HepG2 (cell line): ENCODE data around the gene VPS18. TPM values are rescaled to one million over a fixed set of nuclear protein-coding genes. Genes with fewer than 3 reads are reported as not detected.
A peak's percentile ranks its signal among the peaks of the same experiment; 100 is the strongest.

ENCODE experiments used
- HIVEP1 ChIP-seq: sonication (generic); formaldehyde crosslinking; IDR thresholded peaks from 2 replicates; pipeline ENCODE4 v1.4.0; 2020; ENCODE audit warnings: mild to moderate bottlenecking, missing genetic modification reagents
- HMG20A ChIP-seq: IDR thresholded peaks from 2 replicates; pipeline ENCODE4 v1.6.1; 2016; ENCODE audit warnings: borderline replicate concordance
- KDM5B ChIP-seq: sonication (generic); formaldehyde crosslinking; IDR thresholded peaks from 2 replicates; pipeline ENCODE4 v1.4.0; 2020; ENCODE audit warnings: missing genetic modification reagents, mild to moderate bottlenecking, borderline replicate concordance
- MTA3 ChIP-seq: sonication (generic); formaldehyde crosslinking; IDR thresholded peaks from 2 replicates; pipeline ENCODE4 v1.4.0; 2020; ENCODE audit warnings: missing genetic modification reagents
- NR0B2 ChIP-seq: sonication (generic); formaldehyde crosslinking; IDR thresholded peaks from 2 replicates; pipeline ENCODE4 v1.4.0; 2020; ENCODE audit warnings: mild to moderate bottlenecking, missing genetic modification reagents
- PHF21A ChIP-seq: sonication (generic); formaldehyde crosslinking; IDR thresholded peaks from 2 replicates; pipeline ENCODE4 v1.5.0; 2020; ENCODE audit warnings: mild to moderate bottlenecking, missing genetic modification reagents
- PTBP1 ChIP-seq: fragments of 200-400 bp; formaldehyde crosslinking; IDR thresholded peaks from 2 replicates; pipeline ENCODE4 v1.6.1; 2018; ENCODE audit warnings: low read length, low read depth; ENCODE audit not compliant: poor library complexity, severe bottlenecking
- RAD21 ChIP-seq: fragments of 450-650 bp; formaldehyde crosslinking; IDR thresholded peaks from 2 replicates; pipeline ENCODE4 v1.5.0; 2020; ENCODE audit warnings: mild to moderate bottlenecking
- RERE ChIP-seq: IDR thresholded peaks from 2 replicates; pipeline ENCODE4 v1.6.1; 2016; ENCODE audit warnings: low read depth, missing genetic modification reagents, missing compliant biosample characterization
- REST ChIP-seq, 2 experiments: IDR thresholded peaks; 2 replicates each; pipeline ENCODE4 v1.6.1; 2011 to 2012; ENCODE audit warnings: low read length in 2 of 2, borderline replicate concordance in 1 of 2, low read depth in 1 of 2, mild to moderate bottlenecking in 1 of 2, moderate library complexity in 1 of 2
- TAF1 ChIP-seq: sonication (generic); formaldehyde crosslinking; IDR thresholded peaks from 2 replicates; pipeline ENCODE4 v1.4.0; 2020; ENCODE audit warnings: missing genetic modification reagents
- ZBTB21 ChIP-seq: sonication (generic); formaldehyde crosslinking; IDR thresholded peaks from 2 replicates; pipeline ENCODE4 v1.4.0; 2020; ENCODE audit warnings: missing genetic modification reagents
- ZFP37 ChIP-seq: sonication (generic); formaldehyde crosslinking; IDR thresholded peaks from 2 replicates; pipeline ENCODE4 v1.4.0; 2020; ENCODE audit warnings: missing genetic modification reagents, borderline replicate concordance
- ZNF275 ChIP-seq: sonication (generic); formaldehyde crosslinking; IDR thresholded peaks from 2 replicates; pipeline ENCODE4 v1.8.0; 2022; ENCODE audit warnings: missing genetic modification reagents, mild to moderate bottlenecking, inconsistent platforms, borderline replicate concordance
- ZNF326 ChIP-seq: sonication (generic); formaldehyde crosslinking; IDR thresholded peaks from 2 replicates; pipeline ENCODE4 v1.4.0; 2020; ENCODE audit warnings: missing genetic modification reagents, borderline replicate concordance
- ZNF557 ChIP-seq: sonication (generic); formaldehyde crosslinking; IDR thresholded peaks from 2 replicates; pipeline ENCODE4 v1.4.0; 2020; ENCODE audit warnings: missing genetic modification reagents
- ZNF644 ChIP-seq: IDR thresholded peaks from 2 replicates; pipeline ENCODE4 v1.6.1; 2016; ENCODE audit warnings: low read depth
- polyA plus RNA-seq, 8 experiments: library from polyadenylated mRNA; depleted of rRNA in 3 of 8; stranded (reverse) in 7 of 8; unstranded in 1 of 8; fragments of >200 nt; fragmentation: Illumina TruSeq in 4 of 8; extraction: Trizol in 4 of 8; gene quantifications; 2 replicates each; pipeline versions ENCODE4 v1.2.1 to v1.2.3, GENCODE V29; 2011 to 2016; ENCODE audit warnings: low read depth in 4 of 8, missing spikeins in 1 of 8, mixed read lengths in 1 of 8; ENCODE audit not compliant: insufficient read depth in 1 of 8
- total RNA-seq, 5 experiments: library from RNA; depleted of rRNA; stranded (reverse); fragments of >200 nt; fragmentation: Illumina TruSeq; extraction: Trizol; gene quantifications; 2 replicates each; pipeline ENCODE4 v1.2.3, GENCODE V29; 2016; ENCODE audit warnings: low read depth in 1 of 5

VPS18 gene
- total and polyA plus RNA-seq, 2 of the 13 experiments (the other 11 are each of a cell fraction or from before 2014, with no cell fraction given), result 5.8 to 17.0 TPM

GRCh38 chr15:40857601-40858341 lies 36.5 kb upstream of the VPS18 start (continued):
- TF ChIP-seq RERE, result no peak
- no peak for TF ChIP-seq TAF1 (CRISPR knock-in tag)
- no peak for TF ChIP-seq KDM5B (CRISPR knock-in tag)
- no peak for TF ChIP-seq REST (IDR thresholded peaks at IDR 0.05; ENCODE audit: borderline replicate concordance in 1 of 2, low read depth in 1 of 2, low read length in 2 of 2)
- no peak for TF ChIP-seq ZNF275 (CRISPR knock-in tag)
- TF ChIP-seq HMG20A (CRISPR knock-in tag), result no peak; the same call in 1 of the 2 replicates
- no peak for TF ChIP-seq ZNF326 (CRISPR knock-in tag)
- peak; percentile 75 for TF ChIP-seq RAD21 (CRISPR knock-in tag)
- TF ChIP-seq HIVEP1 (CRISPR knock-in tag), result no peak
- peak; percentile 36; the same call in 1 of the 2 replicates for TF ChIP-seq PHF21A (CRISPR knock-in tag)
- TF ChIP-seq ZNF557 (CRISPR knock-in tag), result 0 out of 2 replicates have a peak, but pooled peaks have one; percentile 47
- no peak for TF ChIP-seq ZNF644 (CRISPR knock-in tag)
- TF ChIP-seq NR0B2 (CRISPR knock-in tag), result no peak
- no peak for TF ChIP-seq PTBP1
- no peak for TF ChIP-seq ZFP37 (CRISPR knock-in tag)
- TF ChIP-seq MTA3 (CRISPR knock-in tag), result no peak
- no peak for TF ChIP-seq ZBTB21 (CRISPR knock-in tag)
